Superior temporal gyrus (tissue), 1 donor: Measurements from ENCODE around the gene SFXN4.
A peak's percentile ranks its signal among the peaks of the same experiment; 100 is the strongest.
"Not testable (repeated sequence)": the region's sequence is repeated elsewhere in the genome, so short reads cannot be mapped to it uniquely, and the experiment has no call there.

ENCODE experiments used
- DNase-seq: peaks from one replicate; pipeline ENCODE4 v3.0.0-alpha.2; 2016; ENCODE audit errors: extremely low spot score

The SFXN4 gene

DNA sequence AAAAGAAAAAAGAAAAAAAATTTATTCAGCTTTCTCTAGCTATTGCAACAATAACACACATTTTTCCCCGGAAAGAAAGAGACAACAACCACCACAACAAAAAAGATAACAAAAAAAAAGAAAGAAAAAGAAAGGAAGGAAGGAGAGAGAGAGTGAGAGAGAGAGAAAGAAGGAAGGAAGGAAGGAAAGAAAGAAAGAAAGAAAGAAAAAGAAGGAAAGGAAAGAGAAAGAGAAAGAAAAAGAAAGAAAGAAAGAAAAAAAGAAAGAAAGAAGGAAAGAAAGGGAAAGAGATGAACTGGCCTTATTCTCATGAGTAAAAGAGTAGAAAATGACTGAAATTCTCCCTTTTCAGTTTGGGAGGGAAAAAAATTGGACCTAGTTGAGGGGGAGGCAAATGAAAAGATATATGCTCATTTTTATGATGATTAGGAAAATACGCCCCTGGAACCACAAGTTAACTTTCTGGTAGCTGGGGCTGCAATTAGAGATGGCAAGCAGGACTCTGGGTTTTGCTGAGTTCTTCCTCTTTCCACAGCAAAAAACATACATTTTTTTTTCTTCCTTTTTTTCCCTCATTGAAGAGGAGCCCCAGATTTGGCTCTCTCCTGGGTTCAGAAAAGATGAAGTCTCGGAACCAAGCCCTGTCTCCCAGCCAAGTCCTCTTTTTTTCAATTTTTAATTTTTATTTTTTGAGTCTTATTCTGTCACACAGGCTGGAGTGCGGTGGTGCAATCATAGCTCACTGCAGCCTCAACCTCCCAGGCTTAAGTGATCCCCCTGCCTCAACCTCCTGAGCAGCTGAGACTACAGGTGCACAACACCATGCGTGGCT lies 25.7 kb upstream of the SFXN4 start:
- no peak for DNase-seq

DNA sequence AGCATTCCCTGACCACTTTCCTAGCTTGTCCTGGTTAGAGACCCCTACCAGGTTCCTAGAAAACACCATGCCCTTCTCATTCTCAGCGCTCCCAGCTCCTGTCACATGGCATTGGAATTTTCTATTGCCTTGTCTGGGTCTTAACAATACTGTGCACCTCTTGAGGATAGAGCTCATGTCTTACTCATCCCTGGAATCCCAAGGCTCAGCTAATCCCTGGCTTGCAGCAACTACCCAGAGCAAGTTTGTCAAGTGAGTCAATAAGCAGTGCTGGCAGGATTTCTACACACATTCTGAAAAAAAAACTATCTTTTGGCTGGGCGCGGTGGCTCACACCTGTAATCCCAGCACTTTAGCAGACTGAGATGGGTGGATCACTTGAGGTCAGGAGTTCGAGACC lies 24.8 kb upstream of the SFXN4 start:
- no peak for DNase-seq

DNA sequence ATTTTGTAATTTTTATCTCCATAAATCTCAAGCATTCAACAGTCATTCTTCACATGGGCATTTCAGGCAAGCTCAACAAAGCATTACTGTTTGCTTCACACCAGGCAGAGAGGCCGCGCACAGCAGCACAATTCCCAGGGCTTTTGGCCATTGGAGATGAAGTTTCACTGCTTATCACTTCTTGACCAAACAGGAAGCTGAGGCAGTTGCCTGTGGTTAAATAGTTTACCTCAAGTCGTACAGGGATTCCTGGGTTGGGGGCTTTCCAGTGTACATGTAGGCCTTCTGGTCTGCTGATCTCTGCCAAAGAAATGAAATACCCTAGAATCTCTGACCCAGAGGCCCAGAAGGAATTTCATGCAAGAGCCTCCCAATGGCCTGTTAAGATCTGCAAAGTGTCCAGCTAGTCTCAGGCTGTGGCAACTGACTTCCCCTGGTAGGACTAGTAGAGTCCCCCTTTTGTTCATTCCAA lies 24.3 kb upstream of the SFXN4 start:
- DNase-seq = peak; percentile 67

DNA sequence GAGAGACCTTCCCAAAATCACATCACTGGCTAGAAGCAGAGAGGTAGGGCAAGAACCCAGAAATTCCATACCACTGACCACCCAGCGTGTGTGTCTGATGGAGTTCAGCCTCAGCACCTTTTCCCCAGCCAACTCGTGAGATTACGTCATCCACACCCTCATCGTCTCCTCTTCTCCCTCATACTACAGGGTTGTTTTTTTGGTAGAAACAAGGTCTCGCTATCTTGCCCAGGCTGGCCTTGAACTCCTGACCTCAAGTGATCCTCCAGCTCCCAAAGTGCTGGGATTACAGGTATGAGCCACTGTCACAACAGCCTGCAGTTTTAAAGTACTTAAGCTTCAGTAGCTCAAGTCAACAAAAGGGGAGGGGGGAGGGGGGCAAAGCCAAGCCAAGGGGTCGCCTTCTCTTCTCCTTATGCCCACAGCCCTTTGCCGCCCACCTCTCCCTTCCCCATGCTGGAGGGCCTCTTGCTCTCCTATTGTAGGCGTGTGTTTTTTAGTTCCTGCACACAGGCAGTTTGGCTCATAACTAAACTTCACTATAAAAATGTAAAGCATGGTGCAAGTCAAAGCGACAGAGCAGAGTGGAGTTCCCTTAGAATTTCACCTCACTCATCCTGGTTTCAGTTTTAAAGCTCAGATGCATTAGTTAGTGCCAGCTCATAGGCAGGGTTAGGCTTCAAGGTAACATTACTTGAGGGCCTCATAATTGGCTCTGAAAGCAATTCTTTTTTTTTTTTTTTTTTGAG lies 18.3 kb upstream of the SFXN4 start:
- no peak for DNase-seq

DNA sequence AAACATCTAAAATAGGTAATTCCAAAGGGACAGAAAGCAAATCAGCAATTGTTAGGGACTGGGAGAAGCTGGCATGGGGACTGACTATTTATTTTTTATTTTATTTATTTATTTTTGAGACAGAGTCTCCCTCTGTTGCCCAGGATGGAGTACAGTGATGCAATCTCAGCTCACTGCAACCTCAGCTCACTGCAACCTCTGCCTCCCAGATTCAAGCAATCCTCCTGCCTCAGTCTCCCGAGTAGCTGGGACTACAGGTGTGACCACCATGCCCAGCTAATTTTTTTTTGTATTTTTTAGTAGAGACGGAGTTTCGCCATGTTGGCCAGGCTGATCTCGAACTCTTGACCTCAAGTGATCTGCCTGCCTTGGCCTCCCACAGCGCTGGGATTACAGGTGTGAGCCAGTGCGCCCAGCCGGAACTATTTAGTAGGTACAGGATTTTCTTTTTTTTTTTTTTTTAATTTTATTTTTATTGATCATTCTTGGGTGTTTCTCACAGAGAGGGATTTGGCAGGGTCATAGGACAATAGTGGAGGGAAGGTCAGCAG lies 15.4 kb upstream of the SFXN4 start:
- DNase-seq = not testable (repeated sequence)

DNA sequence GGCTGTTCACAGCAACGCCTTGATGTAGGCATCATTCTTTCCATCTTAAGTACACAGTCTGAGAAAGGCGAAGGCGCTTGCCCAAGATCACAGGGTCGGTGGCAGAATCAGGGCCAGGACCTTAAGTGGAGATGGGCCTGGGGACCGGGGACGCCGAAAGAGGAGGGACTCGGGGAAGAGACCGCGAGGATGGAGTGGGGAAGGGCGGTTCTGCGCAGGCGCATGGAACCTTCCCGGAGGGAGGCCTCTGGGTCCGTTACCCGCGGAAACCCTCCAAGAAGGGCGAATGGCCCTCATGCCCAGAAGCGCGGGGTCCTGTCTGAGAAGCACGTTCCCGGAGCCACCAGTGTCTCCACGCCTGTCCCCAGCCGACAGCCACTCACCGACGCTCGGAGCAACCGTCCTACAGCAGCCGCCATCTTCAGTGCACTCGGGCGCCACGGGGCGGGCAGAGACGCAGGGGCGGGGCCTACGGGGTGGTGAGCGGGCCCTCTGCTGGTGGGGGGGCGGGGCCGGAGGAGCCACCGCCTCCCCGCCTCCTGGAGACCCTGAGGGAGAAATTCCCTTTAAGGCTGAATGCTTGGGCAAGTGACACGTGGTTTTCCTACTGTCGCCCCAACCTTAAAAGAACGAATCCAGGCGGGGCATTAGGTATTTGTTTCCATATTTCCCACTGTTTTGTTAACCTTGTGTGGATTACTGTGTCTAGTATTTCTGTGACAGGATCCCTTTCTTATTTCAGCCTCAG lies 13.0 kb upstream of the SFXN4 start, which contains the start of gene PRDX3:
Gene PRDX3, minus strand, starts transcription at position 441 of the 748 bp plus-strand sequence. Its CDS starts 22 bp downstream, at position 419.
- DNase-seq = peak; percentile 93

DNA sequence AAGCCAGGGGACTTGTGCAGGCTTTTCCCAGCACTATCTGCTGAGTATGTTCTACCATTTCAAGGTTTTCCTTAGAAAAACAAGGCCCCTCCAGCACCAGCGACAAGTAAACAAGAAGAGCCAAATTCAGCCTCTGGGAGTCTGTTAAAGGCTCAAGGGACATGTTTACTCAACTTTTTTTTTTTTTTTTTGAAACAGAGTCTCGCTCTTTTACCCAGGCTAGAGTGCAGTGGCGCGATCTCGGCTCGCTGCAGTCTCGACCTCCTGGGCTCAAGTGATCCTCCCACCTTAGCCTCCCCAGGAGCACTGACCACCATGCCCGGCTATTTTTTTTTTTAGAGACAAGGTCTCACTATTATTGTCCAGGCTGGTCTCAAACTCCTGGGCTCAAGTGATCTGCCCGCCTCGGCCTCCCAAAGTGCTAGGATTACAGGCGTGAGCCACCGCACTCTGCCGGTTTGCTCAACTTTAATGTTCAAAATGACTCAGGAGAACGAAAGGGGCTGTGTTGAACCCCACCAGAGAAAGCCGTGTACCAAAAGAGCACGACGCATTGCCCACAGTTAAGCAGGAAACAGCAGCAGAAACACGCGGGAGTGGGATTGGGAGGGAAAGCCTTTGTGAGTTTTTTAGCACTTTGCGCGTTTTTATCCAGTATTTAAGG lies 12.3 kb upstream of the SFXN4 start:
- no peak for DNase-seq

DNA sequence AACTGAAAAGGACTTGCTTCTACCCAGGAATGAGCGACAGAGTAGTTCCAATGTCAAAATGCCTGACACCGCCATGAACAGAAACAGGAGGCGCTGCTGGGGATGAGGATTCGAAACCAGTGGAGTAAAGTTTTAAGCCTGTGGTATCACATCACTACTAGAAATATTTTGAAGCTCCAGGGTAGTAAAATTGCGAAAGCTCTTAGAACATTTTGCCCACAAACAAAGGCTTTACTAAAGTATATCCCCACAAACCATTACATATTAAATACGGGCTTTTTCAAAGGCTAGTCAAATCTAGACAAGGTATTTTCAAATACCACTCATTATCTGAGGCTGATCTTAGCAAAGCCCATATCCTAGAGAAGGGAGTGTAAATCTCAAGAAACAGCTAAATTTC lies 10.7 kb upstream of the SFXN4 start:
- DNase-seq = no peak

DNA sequence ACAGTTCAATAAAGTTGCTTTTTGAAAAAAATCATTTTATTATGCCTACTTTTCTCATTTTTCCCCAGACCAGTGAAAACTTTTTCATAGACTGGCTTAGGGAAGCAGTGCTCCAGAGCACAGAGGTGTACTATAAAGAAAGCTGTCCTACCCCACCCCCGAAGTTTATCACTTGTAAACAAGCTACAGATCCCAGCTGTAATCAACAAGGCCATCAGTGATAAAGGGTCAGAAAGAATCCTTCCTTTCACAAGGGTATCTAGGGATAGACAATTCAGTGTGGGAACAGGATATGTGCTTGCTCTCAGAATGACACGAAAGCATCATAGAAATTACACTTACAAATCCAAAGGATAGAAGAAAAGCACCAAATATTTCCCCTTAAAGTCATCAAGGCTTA lies 8.6 kb upstream of the SFXN4 start:
- no peak for DNase-seq

DNA sequence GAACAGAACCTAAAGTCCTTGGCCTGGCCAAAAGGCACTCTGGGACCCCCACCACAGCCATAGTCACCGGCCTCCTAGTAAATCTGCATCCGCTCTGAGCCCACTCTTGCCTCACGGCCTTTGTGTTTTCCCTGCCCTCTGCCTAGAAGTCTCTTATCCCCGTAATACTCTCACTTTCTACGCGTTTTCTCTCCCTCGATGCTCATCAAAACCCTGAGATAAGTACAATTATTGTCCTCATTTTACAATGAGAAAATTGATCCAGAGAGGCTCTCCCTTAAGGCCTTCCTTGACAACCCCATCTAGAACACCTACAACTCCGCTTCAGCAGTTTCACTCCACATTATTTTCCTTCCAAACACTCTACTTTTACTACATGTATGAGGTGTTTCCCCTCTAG lies 1.5 kb upstream of the SFXN4 start:
- DNase-seq = no peak

DNA sequence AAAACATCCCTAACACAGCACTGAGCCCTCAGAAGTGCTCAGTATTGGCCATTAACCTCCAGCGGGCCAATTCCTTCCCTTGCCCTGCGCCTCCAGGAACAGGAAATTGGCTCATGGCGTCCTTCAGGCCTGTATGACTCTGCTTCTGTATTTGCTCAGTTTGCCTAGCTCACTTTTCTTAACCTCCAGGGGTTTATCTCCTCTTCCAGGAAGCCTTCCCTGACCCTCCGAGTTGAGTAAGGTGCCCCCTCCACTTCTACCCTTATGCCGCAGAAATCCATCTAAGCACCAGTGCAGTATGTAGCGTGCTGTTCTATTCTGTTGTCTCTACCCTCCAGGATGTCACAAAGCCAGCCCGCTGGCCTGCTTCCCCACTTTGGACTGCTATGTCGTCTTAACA lies 1.1 kb upstream of the SFXN4 start:
- DNase-seq = no peak

DNA sequence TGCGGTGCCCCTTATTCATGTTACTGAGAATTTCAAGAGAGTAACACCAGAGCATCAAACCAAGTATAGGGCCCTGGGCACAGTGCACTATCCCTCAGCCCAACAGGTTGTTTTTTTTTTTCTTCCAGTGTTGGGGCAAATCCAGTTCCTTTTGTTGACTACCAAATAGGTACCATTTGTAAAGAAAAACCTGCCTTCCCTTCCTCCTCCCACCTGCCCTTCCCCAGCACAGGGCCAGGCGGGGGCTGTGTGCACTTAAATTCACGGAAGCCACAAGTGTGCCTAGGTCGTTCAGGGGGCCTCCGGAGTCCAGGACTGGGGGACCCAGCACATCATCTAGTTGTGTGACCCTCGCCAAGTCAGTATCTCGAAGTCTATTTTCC lies 595 bp upstream of the SFXN4 start:
- no peak for DNase-seq

DNA sequence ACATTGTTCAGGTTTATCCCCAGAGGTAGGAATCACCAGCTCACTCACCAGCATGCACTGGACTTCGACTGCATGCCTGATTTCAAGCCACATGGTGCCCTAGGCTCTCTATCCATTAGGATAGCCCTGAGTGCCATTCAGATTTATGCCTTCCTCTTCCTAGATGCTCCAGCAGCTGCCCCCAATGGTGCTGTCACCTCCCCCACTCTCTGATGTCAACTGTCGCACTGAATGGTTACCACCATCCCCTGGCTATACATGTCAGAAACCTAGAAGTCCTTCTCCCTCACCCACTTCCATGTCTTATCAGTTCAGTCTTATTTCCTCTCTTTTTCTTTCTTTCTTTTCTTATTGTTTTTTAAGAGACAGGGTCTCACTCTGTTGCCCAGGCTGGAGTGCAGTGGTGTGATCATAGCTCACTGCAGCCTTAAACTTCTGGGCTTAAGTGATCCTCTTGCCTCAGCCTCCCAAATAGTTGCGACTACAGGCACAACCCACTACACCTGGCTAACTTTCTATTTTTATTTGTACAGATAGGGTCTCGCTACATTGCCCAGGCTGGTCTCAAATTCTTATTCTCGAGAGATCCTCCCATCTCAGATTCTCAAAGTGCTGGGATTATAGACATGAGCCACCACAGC lies 2.9 kb downstream of the SFXN4 start:
- DNase-seq = no peak

DNA sequence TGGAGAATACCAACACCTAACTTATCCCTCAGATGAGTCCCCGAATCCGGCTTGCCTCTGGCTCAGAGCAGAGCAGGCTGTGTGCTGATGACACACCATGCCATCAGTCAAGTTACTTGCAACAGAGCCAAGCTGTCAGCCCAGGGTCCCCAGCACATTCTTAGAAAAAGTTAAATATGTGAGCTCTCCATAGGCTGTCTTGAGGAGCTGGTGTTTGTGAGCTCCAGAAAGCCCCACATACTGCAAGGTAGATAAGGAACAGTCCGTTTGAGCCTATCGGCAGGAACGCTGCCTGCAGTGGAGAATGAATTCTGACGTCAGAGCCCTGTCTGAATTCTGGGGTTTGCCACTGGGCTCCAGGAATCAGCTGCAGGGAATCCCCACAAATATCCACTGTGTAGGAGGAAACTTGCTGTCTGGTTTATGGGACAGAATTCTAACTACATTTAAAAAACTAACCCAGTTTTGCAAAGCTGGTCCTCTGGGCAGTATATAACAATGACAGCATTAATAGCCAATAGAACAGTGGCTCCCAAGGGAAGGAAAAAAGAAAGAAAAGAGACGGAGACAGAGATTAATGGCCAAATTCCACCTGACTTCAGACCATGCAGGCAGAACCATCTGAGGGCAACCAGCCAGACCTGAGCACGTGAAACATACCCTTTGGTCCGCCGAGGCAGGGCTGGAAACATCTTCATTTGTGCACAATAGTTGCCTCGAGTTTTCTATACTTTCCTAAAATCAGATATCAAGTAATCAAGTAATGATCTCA lies 3.6 kb downstream of the SFXN4 start:
- peak; percentile 56 for DNase-seq

DNA sequence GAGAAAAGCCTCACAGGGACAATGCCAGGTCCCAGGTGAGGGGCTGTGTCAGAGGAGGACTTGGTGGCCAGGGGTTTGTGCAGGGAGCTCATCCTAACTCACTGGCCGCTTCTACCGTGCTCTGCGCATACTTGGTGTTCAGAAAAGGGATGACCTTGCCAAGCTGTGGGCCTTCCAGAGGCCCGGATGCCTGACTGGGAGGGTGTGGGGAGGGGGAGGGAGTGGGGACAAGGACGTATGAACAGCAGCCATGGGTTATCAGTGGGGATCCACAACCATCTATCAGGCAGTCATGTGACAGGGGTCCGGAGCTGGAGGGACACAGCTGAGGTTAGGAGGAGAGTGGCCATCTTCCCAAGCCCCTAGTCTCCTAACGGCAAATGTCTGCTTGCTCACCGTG lies 6.2 kb downstream of the SFXN4 start:
- no peak for DNase-seq

DNA sequence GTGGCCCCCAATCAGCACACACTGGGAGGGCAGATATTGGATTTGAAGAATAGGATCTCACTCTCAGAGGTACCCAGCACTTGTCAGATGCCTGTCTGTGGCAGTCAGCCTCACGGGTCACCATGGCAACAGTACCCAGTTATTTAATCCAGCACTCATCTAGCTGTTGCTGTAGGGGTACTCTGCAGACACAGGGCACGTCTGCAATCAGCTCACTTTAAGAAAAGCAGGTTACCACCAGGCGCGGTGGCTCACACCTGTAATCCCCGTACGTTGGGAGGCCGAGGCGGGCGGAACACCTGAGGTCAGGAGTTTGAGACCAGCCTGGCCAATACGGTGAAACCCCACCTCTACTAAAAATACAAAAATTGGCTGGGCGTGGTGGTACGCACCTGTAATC lies 11.9 kb downstream of the SFXN4 start:
- no peak for DNase-seq

DNA sequence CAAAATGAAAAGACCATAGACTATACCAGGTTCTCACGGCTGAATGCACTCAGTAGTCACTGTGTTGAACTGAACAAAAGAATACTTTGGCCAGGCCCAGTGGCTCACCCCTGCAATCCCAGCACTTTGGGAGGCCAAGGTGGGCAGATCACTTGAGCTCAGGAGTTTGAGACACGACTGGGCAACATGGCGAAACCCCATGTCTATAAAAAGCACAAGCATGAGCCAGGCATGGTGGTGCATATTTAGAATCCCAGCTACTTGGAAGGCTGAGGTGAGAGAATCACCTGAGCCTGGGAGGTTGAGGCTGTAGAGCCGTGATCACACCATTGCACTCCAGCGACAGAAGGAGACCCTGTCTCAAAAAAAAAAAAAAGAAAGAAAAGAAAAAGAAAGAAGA lies 12.5 kb downstream of the SFXN4 start:
- DNase-seq = no peak

DNA sequence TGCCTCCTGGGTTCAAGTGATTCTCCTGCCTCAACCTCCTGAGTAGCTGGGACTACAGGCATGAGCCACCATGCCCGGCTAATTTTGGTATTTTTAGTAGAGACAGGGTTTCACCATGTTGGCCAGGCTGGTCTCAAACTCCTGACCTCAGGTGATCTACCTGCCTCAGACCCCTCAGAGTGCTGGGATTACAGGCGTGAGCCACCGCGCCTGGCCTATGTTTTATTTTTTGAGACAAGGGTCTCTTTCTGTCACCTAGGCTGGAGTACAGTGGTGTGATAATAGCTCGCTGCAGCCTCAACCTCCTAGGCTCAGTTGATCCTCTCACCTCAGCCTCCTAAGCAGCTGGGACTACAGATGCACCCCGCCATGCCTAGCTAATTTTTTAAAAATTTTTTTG lies 13.9 kb downstream of the SFXN4 start:
- not testable (repeated sequence) for DNase-seq

DNA sequence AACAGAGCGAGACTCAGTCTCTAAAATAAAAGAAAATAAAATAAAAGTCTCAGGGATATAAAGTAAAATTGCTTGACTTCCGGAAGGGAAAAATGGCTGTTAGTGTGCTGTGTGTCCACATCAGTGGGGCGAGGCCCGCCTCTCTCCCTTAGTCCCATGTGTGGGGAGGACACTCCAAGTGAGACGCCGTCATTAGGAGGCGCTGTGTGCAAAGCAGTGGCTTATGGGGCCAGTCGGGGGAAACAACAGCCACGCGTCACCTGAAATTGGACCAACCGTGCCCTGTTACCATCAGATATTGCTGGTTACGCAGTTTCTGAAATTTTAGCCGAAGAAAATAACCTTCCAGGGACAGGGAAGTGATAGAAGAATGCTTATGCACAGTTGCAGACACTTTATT lies 15.8 kb downstream of the SFXN4 start:
- DNase-seq = no peak

DNA sequence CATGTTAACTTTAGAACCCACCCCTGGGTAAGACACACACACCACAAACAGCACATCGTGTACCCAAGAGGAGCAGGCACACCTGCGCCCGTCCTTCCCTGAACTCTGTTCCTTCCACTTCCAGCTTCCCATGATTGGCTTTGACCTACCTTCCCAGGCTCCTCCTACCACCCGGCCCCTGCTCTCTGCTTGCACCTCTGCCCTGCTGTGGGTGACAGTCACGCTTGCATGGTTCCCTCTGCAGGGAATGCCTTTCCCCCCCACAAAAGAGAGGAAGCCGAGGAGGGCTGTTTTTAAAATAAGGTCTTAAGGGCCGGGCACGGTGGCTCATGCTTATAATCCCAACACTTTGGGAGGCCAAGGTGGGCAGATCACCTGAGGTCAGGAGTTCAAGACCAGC lies 16.4 kb downstream of the SFXN4 start:
- no peak for DNase-seq
